GM18498 (cell line): ENCODE data around the gene KRT14.

ENCODE experiments used
- ATAC-seq: cut with Tn5 transposase; IDR thresholded peaks from one replicate; pipeline ENCODE4 v1.9.1; 2021; ENCODE audit warnings: mild to moderate bottlenecking, moderate library complexity; ENCODE audit not compliant: unreplicated experiment

Gene KRT14

DNA sequence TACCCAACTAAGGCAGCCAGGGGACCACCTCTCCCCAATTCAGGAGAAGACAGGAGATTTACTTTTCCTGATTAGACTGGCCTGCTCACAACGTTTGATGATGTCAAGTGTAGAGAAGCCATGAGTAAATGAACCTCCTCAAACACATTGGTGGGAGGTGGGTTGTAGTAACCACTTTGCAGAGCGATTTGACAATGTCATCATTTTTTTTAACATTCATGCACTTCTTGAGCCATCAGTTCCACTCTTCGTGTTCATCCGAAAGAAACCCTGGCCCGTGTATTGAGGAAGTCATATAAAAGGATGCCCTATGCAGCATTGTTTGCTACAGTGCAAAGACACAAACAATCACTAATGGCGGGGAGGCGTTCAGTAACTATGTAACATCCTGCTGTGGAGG is 53.1 kb downstream of the KRT14 start:
- no peak for ATAC-seq

DNA sequence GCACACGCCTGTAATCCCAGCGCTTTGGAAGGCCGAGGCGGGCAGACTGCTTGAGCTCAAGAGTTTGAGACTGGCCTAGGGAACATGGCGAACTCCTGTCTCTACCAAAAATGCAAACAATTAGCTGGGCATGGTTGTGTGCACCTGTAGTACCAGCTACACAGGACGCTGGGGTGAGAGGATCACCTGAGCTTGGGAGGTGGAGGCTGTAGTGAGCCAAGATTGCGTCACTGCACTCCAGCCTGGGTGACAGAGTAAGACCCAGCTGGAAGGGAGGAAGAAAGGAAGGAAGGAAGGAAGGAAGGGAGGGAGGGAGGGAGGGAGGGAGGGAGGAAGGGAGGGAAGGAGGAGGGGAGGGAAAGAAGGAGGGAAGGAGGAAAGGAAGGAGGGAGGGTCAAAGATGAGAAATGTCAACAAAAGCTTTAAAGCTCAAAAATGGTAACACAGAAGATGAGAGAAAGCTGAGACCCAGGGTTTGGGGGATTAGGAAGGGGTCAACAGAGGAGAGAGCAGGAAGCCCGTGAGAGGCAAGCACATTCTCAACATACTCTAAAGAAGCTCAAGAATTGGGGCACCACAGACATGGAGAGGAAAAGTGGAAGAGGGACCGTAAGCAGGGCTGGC is 53.6 kb downstream of the KRT14 start:
- no peak for ATAC-seq
